NCI-H2227 treated with DMSO at 0.1 percent for 48 hours (cell line): ENCODE measurements around the gene PRDM10.

ENCODE experiments used
- DNase-seq: peaks from one replicate; lab custom pipeline; 2025; lab: John Stamatoyannopoulos, UW

PRDM10 gene

GRCh38 chr11:129946965-129947364, 55.7 kb downstream of the PRDM10 start:
- no peak for DNase-seq

- no peak for DNase-seq
Observed at GRCh38 chr11:129946256-129946655, 56.4 kb downstream of the PRDM10 start.

GRCh38 chr11:129945373-129945772, 57.3 kb downstream of the PRDM10 start:
- no peak for DNase-seq

DNA sequence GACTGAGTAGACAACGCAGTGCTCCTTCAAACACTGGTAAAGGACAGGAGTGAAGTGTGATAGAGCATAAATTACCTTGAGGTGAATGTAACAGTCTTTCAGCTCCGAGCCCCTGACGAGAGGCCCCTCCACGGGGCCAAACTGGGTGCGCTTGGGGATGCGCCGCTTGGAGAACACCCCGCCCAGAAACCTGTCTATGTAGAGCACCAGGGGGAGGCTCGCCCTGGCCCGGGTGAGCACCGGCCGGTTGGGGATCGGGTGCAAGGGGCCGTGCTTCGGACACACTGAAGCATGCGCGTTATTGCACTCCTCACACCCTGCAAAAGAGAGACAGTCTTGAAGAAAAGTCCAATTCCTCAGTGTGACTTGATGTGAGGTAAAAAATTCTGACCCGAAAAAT, 57.9 kb downstream of the PRDM10 start:
- DNase-seq: no peak

GRCh38 chr11:129943036-129943435, 59.6 kb downstream of the PRDM10 start:
- no peak for DNase-seq

GRCh38 chr11:129939510-129939909, 63.1 kb downstream of the PRDM10 start:
- DNase-seq: no peak

DNA sequence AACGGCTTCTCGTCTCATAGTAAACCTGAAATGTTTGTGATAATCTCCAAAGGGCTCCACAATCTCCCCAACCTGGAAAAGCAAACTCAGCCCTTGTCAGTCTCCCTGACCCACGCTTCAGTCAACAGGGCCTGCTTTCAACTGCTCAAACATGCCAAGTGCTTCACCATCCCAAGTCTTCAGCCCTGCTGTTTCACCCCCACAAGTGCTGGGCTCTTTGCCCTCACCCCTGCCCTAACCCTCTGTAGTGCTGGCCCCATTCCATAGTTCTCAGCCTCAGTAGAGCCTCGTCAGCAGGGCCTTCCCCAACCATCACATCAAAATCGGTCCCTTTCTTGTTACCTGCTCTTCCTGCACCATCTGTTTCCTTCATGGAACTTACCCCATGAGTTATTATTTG, 63.9 kb downstream of the PRDM10 start:
- DNase-seq: no peak

DNA sequence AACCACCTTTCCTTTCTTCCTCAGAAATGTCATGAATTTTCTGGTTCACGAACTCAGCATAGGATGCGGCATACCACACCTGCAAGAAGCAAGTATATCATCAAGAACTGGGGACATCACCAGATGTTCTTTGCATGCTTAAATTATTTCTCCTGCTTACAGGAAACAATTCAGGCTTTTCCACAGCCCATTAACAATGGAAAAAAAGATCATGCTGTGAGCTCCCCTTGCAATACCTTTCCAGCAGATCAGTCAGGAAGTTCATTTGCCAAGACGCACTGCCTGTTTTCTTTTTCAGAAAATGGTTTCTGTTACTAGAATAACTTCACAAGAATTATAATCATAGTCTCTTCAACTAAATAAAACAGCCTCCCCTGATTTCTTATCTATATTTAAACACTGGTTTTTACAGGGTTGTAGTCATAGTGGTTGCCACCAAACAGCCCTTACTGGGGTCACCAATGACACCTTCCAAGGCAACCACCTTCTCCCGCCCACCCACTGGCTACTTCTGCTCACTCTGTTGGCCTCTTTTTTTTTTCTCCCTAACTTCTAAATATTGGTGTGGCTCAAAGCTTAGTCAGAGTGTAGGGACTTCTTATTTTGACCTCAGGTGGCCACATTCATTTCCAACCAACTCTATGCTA, 64.9 kb downstream of the PRDM10 start:
- no peak for DNase-seq

DNA sequence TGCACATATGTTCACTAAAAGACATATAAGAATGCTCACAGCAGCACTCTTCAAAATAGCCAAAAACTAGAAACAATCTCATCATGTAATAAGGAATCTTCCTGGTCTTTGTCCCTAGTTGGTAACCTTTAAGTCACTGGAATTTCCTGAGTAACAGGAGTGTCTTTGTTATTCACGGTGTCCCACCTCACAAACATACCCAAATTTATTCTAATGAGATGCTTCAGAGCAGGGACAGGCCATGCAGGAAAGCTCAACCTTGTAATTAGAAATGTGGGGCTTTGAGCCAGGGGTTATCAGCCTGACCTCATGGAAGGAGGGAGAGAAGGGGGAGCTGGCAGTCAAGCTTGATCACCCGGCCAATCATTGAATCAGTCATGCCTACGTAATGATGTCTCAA, 66.9 kb downstream of the PRDM10 start:
- DNase-seq: no peak

- no peak for DNase-seq
Observed at GRCh38 chr11:129933891-129934290, 68.7 kb downstream of the PRDM10 start.

- no peak for DNase-seq
Observed at GRCh38 chr11:129933262-129933661, 69.4 kb downstream of the PRDM10 start.

DNA sequence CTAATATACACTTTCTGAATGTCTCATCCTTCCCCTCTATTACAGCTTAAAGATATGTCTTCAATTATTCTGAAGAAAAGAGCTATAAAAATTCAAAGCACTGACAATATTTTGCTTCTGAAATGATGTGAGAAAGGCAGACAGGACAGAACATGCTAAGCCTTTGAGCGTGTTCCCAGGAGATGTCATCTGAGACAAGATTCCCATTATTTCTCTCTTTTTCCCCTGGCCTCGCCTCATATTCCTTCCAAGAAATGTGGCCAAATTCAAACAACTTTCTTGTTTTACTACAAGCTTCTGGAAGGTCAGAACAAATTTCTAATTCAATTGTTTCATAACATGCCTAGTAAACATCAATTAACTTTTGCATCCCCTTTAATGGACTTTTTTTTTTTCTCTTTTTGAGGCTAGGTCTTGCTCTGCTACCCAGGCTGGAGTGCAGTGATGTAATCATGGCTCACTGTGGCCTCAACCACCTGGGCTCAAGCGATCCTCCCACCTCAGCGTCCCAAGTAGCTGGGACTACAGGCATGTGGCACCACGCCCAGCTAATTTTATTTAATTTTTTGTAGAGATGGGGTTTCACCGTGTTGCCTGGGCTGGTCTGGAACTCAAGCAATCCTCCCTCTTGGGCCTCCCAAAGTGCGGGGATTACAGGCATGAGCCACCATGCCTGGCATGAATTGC, 70.1 kb downstream of the PRDM10 start:
- DNase-seq: no peak

- no peak for DNase-seq
Observed at GRCh38 chr11:129930743-129931142, 71.9 kb downstream of the PRDM10 start.

GRCh38 chr11:129930296-129930695, 72.3 kb downstream of the PRDM10 start:
- DNase-seq: no peak

- no peak for DNase-seq
Observed at GRCh38 chr11:129929721-129930120, 72.9 kb downstream of the PRDM10 start.

- DNase-seq: no peak
Observed at GRCh38 chr11:129928923-129929692, 73.5 kb downstream of the PRDM10 start.

GRCh38 chr11:129922674-129923073, 80.0 kb downstream of the PRDM10 start:
- DNase-seq: no peak

DNA sequence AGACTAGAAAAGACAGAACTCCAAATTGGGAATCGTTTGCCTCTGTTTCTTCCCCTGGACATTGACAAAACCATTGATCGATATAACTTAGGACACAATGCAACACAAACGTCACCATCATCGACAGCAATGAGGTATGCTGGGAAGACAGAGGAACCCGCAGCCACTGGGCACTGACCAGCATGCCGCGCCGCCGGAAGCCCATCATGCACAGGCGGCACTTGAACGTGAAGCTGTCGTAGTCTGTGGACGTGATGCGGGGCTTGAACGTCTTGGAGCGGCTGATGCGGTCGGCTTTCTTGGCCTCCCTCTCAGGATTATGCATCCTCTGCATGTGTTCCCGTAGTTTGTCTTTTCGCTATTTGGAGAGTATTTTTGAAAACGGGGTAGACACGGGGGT, 84.3 kb downstream of the PRDM10 start:
- DNase-seq: no peak

DNA sequence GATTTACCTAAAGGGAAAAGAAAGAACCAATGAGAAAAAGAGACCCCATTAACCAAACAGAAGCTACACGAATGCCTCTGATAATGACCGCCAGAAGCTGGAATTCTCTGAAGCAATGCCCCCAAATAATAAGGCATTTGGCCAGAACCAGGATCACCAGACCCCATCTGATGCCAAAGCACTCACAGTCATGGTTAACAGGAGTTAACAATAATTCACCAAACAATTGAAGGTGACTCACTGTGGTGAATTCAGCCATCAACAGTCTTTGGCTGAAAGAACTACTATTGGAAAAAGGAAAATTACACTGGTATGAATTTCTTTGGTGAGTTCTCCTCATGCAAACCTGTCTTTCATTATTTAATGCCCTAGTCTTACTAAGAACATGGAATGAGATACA, 85.4 kb downstream of the PRDM10 start:
- DNase-seq: no peak

GRCh38 chr11:129911298-129911697, 91.3 kb downstream of the PRDM10 start:
- DNase-seq: no peak

GRCh38 chr11:129910360-129910759, 92.3 kb downstream of the PRDM10 start:
- DNase-seq: peak; percentile 12

GRCh38 chr11:129905402-129905801, 97.2 kb downstream of the PRDM10 start:
- DNase-seq: no peak

DNA sequence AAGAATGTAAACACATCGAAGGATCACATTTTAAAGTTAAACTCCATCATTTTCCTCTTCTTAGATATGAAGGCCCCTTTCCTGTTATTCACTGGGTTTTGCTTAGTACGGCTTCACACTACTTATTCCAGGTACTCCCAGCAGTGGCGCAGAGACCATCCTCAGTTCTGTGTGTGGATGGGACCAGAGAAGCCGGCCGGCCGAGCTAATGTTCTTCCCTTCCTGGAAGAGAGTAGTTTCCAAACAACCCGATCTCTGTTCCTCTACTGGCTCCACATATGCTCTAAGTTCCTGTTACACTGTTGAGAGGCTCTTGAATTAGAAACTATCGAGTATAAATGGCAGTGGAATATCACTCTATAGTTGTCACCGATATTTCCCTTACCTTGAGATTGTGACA, 106.6 kb downstream of the PRDM10 start:
- no peak for DNase-seq
